Activated naive CD8-positive, alpha-beta T cell treated with anti-CD3 and anti-CD28 coated beads, Interleukin-2, amount 50 U/mL, for 24 hours (primary cell): ENCODE data around the gene ZBTB7C.

Experiments
- ATAC-seq: fragments of 150-1000 bp; cut with Tn5 transposase; one replicate; pipeline ENCODE4 v1.10.0; 2021
- DNase-seq: peaks from one replicate; pipeline ENCODE4 v3.0.0; 2021
- H3K27ac Mint-ChIP-seq: one replicate; pipeline ENCODE4 v1.8.0; 2021; ENCODE audit warnings: mild to moderate bottlenecking, mixed read lengths
- H3K27me3 Mint-ChIP-seq: one replicate; pipeline ENCODE4 v1.8.0; 2021; ENCODE audit warnings: mixed read lengths
- H3K36me3 Mint-ChIP-seq: one replicate; pipeline ENCODE4 v1.8.0; 2021; ENCODE audit warnings: low read depth, mixed read lengths
- H3K4me1 Mint-ChIP-seq: one replicate; pipeline ENCODE4 v1.8.0; 2021; ENCODE audit warnings: mixed read lengths
- H3K4me3 Mint-ChIP-seq: one replicate; pipeline ENCODE4 v1.8.0; 2021; ENCODE audit warnings: mild to moderate bottlenecking, moderate library complexity, mixed read lengths
- H3K9me3 Mint-ChIP-seq: one replicate; pipeline ENCODE4 v1.8.0; 2021; ENCODE audit warnings: mixed read lengths

ZBTB7C gene

GRCh38 chr18:48136051-48136826 lies 272.9 kb downstream of the ZBTB7C start:
- no peaks in the 10 kb centered on the region for H3K9me3 Mint-ChIP-seq
- no peaks in the 10 kb centered on the region for H3K36me3 Mint-ChIP-seq
- ATAC-seq = no peak
- H3K4me1 Mint-ChIP-seq = peaks cover 10% of the 10 kb centered on the region
- peaks cover 54% of the 10 kb centered on the region for H3K27me3 Mint-ChIP-seq
- H3K4me3 Mint-ChIP-seq = no peak overlapping the region
- no peak for DNase-seq
- no peak overlapping the region for H3K27ac Mint-ChIP-seq

- H3K9me3 Mint-ChIP-seq = no peaks in the 10 kb centered on the region
- no peaks in the 10 kb centered on the region for H3K36me3 Mint-ChIP-seq
- no peak overlapping the region for H3K27ac Mint-ChIP-seq
- DNase-seq (no peak), ATAC-seq (no peak)
- peaks cover 10% of the 10 kb centered on the region for H3K4me1 Mint-ChIP-seq
- peaks cover 52% of the 10 kb centered on the region for H3K27me3 Mint-ChIP-seq
- no peak overlapping the region for H3K4me3 Mint-ChIP-seq
Measured at GRCh38 chr18:48135436-48135966, 273.7 kb downstream of the ZBTB7C start.

- Mint-ChIP-seq H3K36me3 (no peaks in the 10 kb centered on the region), H3K27me3 (peaks cover 52% of the 10 kb centered on the region), H3K27ac (no peak overlapping the region), H3K4me3 (no peak overlapping the region), H3K9me3 (no peaks in the 10 kb centered on the region), H3K4me1 (peaks cover 10% of the 10 kb centered on the region)
- ATAC-seq (no peak), DNase-seq (no peak)
Measured at GRCh38 chr18:48134609-48135008, 274.6 kb downstream of the ZBTB7C start.

GRCh38 chr18:48133671-48134251 lies 275.4 kb downstream of the ZBTB7C start:
- H3K27me3 Mint-ChIP-seq = peaks cover 53% of the 10 kb centered on the region
- DNase-seq = no peak
- peaks cover 10% of the 10 kb centered on the region for H3K4me1 Mint-ChIP-seq
- H3K36me3 Mint-ChIP-seq = no peaks in the 10 kb centered on the region
- no peaks in the 10 kb centered on the region for H3K9me3 Mint-ChIP-seq
- no peak overlapping the region for H3K27ac Mint-ChIP-seq
- ATAC-seq = no peak
- H3K4me3 Mint-ChIP-seq = no peak overlapping the region

- H3K9me3 Mint-ChIP-seq = no peaks in the 10 kb centered on the region
- peaks cover 50% of the 10 kb centered on the region for H3K27me3 Mint-ChIP-seq
- H3K36me3 Mint-ChIP-seq = no peaks in the 10 kb centered on the region
- no peak for DNase-seq
- peaks cover 10% of the 10 kb centered on the region for H3K4me1 Mint-ChIP-seq
- no peak overlapping the region for H3K4me3 Mint-ChIP-seq
- ATAC-seq = no peak
- no peak overlapping the region for H3K27ac Mint-ChIP-seq
Measured at GRCh38 chr18:48132797-48133655, 276.2 kb downstream of the ZBTB7C start.

DNA sequence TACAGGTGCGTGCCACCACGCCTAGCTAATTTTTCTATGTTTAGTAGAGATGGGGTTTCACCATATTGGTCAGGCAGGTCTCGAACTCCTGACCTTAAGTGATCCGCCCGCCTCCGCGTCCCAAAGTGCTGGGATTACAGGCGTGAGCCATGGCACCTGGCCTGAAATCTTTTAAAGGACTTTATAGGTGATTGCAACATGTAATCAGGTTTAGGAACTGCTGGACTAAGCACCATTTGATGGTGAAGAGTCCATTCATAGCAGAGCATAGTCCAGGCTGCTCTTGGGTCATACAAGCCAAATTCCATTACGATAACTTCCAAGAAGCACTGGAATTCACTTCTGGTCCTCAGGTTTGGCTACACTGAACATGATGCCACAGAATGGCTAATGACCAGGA lies 278.1 kb downstream of the ZBTB7C start:
- Mint-ChIP-seq H3K36me3 (no peaks in the 10 kb centered on the region), H3K27ac (no peak overlapping the region), H3K4me3 (no peak overlapping the region), H3K4me1 (no peaks in the 10 kb centered on the region), H3K27me3 (peaks cover 45% of the 10 kb centered on the region), H3K9me3 (no peaks in the 10 kb centered on the region)
- DNase-seq (no peak), ATAC-seq (no peak)

- DNase-seq = no peak
- Mint-ChIP-seq H3K27ac (no peak overlapping the region), H3K9me3 (no peaks in the 10 kb centered on the region), H3K27me3 (peaks cover 40% of the 10 kb centered on the region), H3K4me1 (peaks cover 10% of the 10 kb centered on the region), H3K36me3 (no peaks in the 10 kb centered on the region), H3K4me3 (no peak overlapping the region)
- no peak for ATAC-seq
Measured at GRCh38 chr18:48129621-48130082, 279.5 kb downstream of the ZBTB7C start.

- Mint-ChIP-seq H3K27me3 (peaks cover 35% of the 10 kb centered on the region), H3K9me3 (no peaks in the 10 kb centered on the region), H3K4me1 (peaks cover 16% of the 10 kb centered on the region), H3K36me3 (no peaks in the 10 kb centered on the region), H3K27ac (no peak overlapping the region), H3K4me3 (no peak overlapping the region)
- ATAC-seq = no peak
- DNase-seq = no peak
Measured at GRCh38 chr18:48127606-48128005, 281.6 kb downstream of the ZBTB7C start.

DNA sequence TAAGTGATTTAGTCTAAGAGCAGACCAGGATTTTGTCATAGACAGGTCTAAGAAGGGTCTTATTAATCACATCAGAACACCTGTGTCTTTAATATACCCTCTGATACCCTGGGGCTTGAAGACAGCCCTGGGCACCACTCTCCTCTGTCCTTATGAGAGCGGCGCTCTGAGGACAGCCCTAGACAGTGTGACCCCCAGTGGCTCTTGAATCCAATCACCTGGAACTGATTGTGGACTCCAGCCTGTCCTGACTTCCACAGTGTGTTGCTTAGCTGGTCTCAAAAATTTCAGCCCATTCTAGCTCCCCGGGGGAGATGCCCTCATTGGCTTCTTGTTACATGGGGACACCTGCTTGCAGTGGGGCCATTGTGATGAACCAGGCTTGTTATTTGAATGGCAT lies 282.9 kb downstream of the ZBTB7C start:
- peaks cover 16% of the 10 kb centered on the region for H3K4me1 Mint-ChIP-seq
- ATAC-seq (no peak), DNase-seq (no peak)
- no peak overlapping the region for H3K4me3 Mint-ChIP-seq
- H3K9me3 Mint-ChIP-seq = no peaks in the 10 kb centered on the region
- H3K36me3 Mint-ChIP-seq = no peaks in the 10 kb centered on the region
- peaks cover 36% of the 10 kb centered on the region for H3K27me3 Mint-ChIP-seq
- no peak overlapping the region for H3K27ac Mint-ChIP-seq

- Mint-ChIP-seq H3K27ac (no peak overlapping the region), H3K36me3 (no peaks in the 10 kb centered on the region), H3K4me3 (no peak overlapping the region), H3K27me3 (peaks cover 34% of the 10 kb centered on the region), H3K9me3 (no peaks in the 10 kb centered on the region), H3K4me1 (peaks cover 16% of the 10 kb centered on the region)
- DNase-seq (no peak), ATAC-seq (no peak)
Measured at GRCh38 chr18:48125724-48126123, 283.5 kb downstream of the ZBTB7C start.

DNA sequence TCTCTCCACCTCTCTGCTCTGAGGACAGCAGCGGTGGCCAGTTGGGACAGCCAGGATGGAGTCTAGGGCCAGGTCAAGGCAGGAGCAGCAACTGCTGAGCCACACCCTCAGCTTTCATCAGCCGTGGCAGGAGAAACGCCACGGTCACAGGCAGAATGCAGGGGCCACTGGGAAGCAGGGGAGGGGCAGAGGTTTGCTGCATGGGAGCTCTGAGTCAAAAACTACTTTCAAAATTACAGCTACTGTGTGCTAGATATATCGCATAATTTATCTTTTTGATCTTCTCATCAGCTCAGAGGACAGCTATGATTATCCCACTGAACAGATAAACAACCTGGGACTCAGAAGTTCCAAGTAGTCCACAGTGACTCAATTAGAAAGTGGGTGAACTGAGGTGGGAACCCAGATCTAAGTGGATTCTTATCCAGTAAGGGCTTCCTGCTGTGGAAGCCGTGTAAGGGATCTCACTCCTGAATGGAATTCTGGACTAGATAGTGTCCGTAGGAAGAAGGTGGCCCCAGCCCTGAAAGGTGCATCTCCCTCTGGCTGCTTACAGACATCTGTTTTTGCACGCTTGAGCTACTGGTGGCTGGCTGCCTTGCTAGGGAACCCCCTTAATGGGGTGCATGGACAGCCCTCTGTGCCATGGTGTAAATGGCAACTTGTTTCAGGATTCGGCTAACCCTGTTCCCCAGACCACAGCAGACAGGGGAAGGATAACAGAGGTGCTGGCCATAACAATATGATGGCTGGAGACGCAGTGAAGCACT lies 284.1 kb downstream of the ZBTB7C start:
- H3K36me3 Mint-ChIP-seq = no peaks in the 10 kb centered on the region
- ATAC-seq (peak; percentile 89), DNase-seq (peak; percentile 34)
- H3K9me3 Mint-ChIP-seq = no peaks in the 10 kb centered on the region
- H3K4me1 Mint-ChIP-seq = peaks cover 16% of the 10 kb centered on the region
- peaks cover 32% of the 10 kb centered on the region for H3K27me3 Mint-ChIP-seq
- H3K27ac Mint-ChIP-seq = no peak overlapping the region
- no peak overlapping the region for H3K4me3 Mint-ChIP-seq

GRCh38 chr18:48123941-48124340 lies 285.2 kb downstream of the ZBTB7C start:
- no peak for ATAC-seq
- H3K27me3 Mint-ChIP-seq = peaks cover 27% of the 10 kb centered on the region
- no peak overlapping the region for H3K27ac Mint-ChIP-seq
- no peaks in the 10 kb centered on the region for H3K36me3 Mint-ChIP-seq
- no peak for DNase-seq
- H3K4me1 Mint-ChIP-seq = peaks cover 16% of the 10 kb centered on the region
- H3K4me3 Mint-ChIP-seq = no peak overlapping the region
- H3K9me3 Mint-ChIP-seq = no peaks in the 10 kb centered on the region

- H3K4me1 Mint-ChIP-seq = peaks cover 16% of the 10 kb centered on the region
- peaks cover 25% of the 10 kb centered on the region for H3K27me3 Mint-ChIP-seq
- ATAC-seq (no peak), DNase-seq (no peak)
- H3K9me3 Mint-ChIP-seq = no peaks in the 10 kb centered on the region
- no peak overlapping the region for H3K4me3 Mint-ChIP-seq
- H3K36me3 Mint-ChIP-seq = no peaks in the 10 kb centered on the region
- no peak overlapping the region for H3K27ac Mint-ChIP-seq
Measured at GRCh38 chr18:48123324-48123723, 285.9 kb downstream of the ZBTB7C start.

GRCh38 chr18:48122816-48123215 lies 286.4 kb downstream of the ZBTB7C start:
- H3K4me3 Mint-ChIP-seq = no peak overlapping the region
- H3K27me3 Mint-ChIP-seq = peaks cover 21% of the 10 kb centered on the region
- DNase-seq (no peak), ATAC-seq (no peak)
- no peaks in the 10 kb centered on the region for H3K36me3 Mint-ChIP-seq
- H3K4me1 Mint-ChIP-seq = peaks cover 16% of the 10 kb centered on the region
- no peak overlapping the region for H3K27ac Mint-ChIP-seq
- no peaks in the 10 kb centered on the region for H3K9me3 Mint-ChIP-seq
